Suprapubic skin (tissue), 3 donors: ENCODE data around the gene SPIN2B.

Experiments used
- POLR2AphosphoS5 ChIP-seq, 3 donors: sonication (generic); formaldehyde crosslinking; IDR thresholded peaks; one replicate each; pipeline ENCODE4 v1.6.1; 2017; ENCODE audit warnings: antibody characterized with exemption in 3 of 3
- TF ChIP-seq, protein P1 (sequence below), 2 donors: fragments of 200-600 bp in 1 of 2; fragments of 450-650 bp in 1 of 2; sonication (generic) in 1 of 2; IDR thresholded peaks; one replicate each; pipeline ENCODE4 v1.5.1; 2016 to 2019; ENCODE audit warnings: antibody characterized with exemption in 2 of 2, mild to moderate bottlenecking in 1 of 2, moderate library complexity in 1 of 2

DNA sequence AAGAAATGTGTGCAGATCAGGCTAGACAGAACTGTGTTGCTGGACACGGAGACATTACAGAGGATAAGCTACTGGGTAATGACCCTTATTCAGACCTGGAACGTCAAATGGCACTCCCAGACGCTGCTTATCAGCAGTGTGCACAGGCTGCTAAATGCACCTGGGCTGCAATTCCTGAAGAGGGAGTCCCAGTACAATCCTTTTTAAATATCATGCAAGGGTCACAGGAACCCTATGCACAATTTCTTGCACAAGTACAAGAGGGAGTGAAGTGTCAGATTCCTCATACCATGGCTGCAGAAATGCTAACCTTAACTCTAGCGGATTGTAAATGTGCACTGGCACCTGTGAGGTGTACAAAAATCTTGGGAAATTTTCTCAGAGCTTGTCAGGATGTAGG lies 16.9 kb downstream of the SPIN2B start:
- TF ChIP-seq, protein P1, sequence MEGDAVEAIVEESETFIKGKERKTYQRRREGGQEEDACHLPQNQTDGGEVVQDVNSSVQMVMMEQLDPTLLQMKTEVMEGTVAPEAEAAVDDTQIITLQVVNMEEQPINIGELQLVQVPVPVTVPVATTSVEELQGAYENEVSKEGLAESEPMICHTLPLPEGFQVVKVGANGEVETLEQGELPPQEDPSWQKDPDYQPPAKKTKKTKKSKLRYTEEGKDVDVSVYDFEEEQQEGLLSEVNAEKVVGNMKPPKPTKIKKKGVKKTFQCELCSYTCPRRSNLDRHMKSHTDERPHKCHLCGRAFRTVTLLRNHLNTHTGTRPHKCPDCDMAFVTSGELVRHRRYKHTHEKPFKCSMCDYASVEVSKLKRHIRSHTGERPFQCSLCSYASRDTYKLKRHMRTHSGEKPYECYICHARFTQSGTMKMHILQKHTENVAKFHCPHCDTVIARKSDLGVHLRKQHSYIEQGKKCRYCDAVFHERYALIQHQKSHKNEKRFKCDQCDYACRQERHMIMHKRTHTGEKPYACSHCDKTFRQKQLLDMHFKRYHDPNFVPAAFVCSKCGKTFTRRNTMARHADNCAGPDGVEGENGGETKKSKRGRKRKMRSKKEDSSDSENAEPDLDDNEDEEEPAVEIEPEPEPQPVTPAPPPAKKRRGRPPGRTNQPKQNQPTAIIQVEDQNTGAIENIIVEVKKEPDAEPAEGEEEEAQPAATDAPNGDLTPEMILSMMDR (IDR thresholded peaks at IDR 0.05) = no peak
- no peak for TF ChIP-seq POLR2AphosphoS5 (IDR thresholded peaks at IDR 0.05)
